Measurements from ENCODE around the gene NUAK1.

DNA sequence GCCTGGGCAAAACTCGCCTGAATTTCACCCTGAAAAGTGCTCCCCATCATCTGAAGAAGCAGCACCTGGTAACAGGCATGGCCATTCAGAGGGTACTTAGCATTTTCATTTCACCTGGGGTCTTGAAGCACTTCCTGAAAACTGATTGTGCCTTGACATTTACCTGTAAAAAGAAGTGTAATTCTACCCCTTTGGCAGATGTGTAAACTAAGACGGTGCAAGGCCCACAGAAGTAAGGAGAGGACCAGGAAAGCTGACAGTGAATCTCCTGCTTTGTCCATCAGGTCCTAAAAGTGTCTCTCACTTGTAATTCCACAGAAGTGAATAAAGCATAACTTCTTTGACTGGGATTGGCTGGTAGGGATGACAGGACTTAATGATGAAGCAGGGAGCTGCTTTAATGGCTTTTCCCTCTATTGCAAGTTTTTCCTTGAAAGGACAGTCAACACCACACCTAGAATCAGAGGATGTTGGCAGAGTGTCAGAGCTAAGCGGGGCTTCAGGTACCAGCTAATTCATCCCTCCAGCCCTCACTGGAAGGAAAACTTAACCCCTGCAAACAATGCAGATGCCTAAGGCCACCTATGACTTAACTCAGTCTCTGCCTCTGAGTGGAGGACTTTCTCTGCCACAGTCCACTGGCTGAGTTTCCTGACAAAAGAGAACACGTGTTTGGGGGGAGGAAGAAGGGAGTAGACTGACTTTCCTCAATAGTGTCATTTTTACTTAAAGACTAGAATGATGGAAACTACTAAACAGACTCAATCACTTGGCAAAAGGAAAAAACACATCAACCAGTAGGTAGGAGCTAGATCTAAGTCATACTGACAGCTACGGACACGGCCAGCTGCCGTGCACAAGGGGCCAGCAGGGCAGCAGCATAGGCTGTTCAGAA lies 74.7 kb downstream of the NUAK1 start:
- TF ChIP-seq, protein P1, sequence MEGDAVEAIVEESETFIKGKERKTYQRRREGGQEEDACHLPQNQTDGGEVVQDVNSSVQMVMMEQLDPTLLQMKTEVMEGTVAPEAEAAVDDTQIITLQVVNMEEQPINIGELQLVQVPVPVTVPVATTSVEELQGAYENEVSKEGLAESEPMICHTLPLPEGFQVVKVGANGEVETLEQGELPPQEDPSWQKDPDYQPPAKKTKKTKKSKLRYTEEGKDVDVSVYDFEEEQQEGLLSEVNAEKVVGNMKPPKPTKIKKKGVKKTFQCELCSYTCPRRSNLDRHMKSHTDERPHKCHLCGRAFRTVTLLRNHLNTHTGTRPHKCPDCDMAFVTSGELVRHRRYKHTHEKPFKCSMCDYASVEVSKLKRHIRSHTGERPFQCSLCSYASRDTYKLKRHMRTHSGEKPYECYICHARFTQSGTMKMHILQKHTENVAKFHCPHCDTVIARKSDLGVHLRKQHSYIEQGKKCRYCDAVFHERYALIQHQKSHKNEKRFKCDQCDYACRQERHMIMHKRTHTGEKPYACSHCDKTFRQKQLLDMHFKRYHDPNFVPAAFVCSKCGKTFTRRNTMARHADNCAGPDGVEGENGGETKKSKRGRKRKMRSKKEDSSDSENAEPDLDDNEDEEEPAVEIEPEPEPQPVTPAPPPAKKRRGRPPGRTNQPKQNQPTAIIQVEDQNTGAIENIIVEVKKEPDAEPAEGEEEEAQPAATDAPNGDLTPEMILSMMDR (conservative IDR thresholded peaks at IDR 0.05; ENCODE audit: low read length) = no peak
- TF ChIP-seq EZH2phosphoT487 (IDR thresholded peaks at IDR 0.05; ENCODE audit: borderline replicate concordance, low read depth, low read length) = no peak
